IPS DF 6.9 (cell line): ENCODE data around the gene GALNT2.

Source experiments
- DNase-seq: peaks from one replicate; pipeline ENCODE4 v3.0.0-alpha.2; 2013; ENCODE audit warnings: low read depth, low spot score
- H3K27ac ChIP-seq: one replicate; pipeline ENCODE4 v1.5.1; 2013; ENCODE audit warnings: low read length, control low read depth
- H3K27me3 ChIP-seq: 2 replicates; pipeline ENCODE4 v1.6.1; 2013; ENCODE audit warnings: mild to moderate bottlenecking, low read length; ENCODE audit not compliant: control insufficient read depth, insufficient read depth
- H3K36me3 ChIP-seq: 2 replicates; pipeline ENCODE4 v1.6.1; 2013; ENCODE audit warnings: low read length; ENCODE audit not compliant: control insufficient read depth, insufficient read depth
- H3K4me1 ChIP-seq: 2 replicates; pipeline ENCODE4 v1.6.1; 2013; ENCODE audit warnings: low read length; ENCODE audit not compliant: control insufficient read depth, insufficient read depth
- H3K4me3 ChIP-seq: 2 replicates; pipeline ENCODE4 v1.5.1; 2013; ENCODE audit warnings: mild to moderate bottlenecking, low read length
- H3K9me3 ChIP-seq: 2 replicates; pipeline ENCODE4 v1.6.1; 2013; ENCODE audit warnings: low read length, inconsistent platforms; ENCODE audit not compliant: control insufficient read depth, insufficient read depth
- WGBS: extraction: QIAGEN DNeasy Blood & Tissue Kit; methylation state at CpG from one replicate; pipeline ENCODE4 v1.1.7; 2013; ENCODE audit warnings: mixed read lengths, missing lambda C conversion rate; ENCODE audit not compliant: insufficient read length, insufficient coverage; 5-methylcytosine and 5-hydroxymethylcytosine counted together

The GALNT2 gene

GRCh38 chr1:230218667-230219066 lies 151.6 kb downstream of the GALNT2 start:
- Histone ChIP-seq H3K36me3 (no peaks in the 10 kb centered on the region), H3K9me3 (no peaks in the 10 kb centered on the region), H3K27me3 (no peaks in the 10 kb centered on the region), H3K4me3 (no peak overlapping the region), H3K27ac (no peak overlapping the region), H3K4me1 (peaks cover 4% of the 10 kb centered on the region)
- no peak for DNase-seq
- no CpG with 5 or more reads among the region's 6 CpGs for WGBS

- no peak overlapping the region for H3K27ac ChIP-seq
- H3K9me3 ChIP-seq, result no peaks in the 10 kb centered on the region
- H3K36me3 ChIP-seq, result no peaks in the 10 kb centered on the region
- no peak overlapping the region for H3K4me3 ChIP-seq
- no peak for DNase-seq
- H3K4me1 ChIP-seq, result peaks cover 4% of the 10 kb centered on the region
- no CpG with 5 or more reads among the region's 8 CpGs for WGBS
- H3K27me3 ChIP-seq, result no peaks in the 10 kb centered on the region
Measured at GRCh38 chr1:230219174-230220067, 152.4 kb downstream of the GALNT2 start.

GRCh38 chr1:230220478-230220877 lies 153.4 kb downstream of the GALNT2 start:
- Histone ChIP-seq H3K4me1 (peaks cover 4% of the 10 kb centered on the region), H3K36me3 (no peaks in the 10 kb centered on the region), H3K4me3 (no peak overlapping the region), H3K27ac (no peak overlapping the region), H3K9me3 (no peaks in the 10 kb centered on the region), H3K27me3 (no peaks in the 10 kb centered on the region)
- DNase-seq, result no peak
- no CpG with 5 or more reads among the region's 7 CpGs for WGBS

GRCh38 chr1:230220907-230221306 lies 153.9 kb downstream of the GALNT2 start:
- peaks cover 4% of the 10 kb centered on the region for H3K4me1 ChIP-seq
- no peaks in the 10 kb centered on the region for H3K9me3 ChIP-seq
- no peaks in the 10 kb centered on the region for H3K27me3 ChIP-seq
- H3K27ac ChIP-seq, result no peak overlapping the region
- no peaks in the 10 kb centered on the region for H3K36me3 ChIP-seq
- DNase-seq, result no peak
- no peak overlapping the region for H3K4me3 ChIP-seq
- WGBS, result no CpG with 5 or more reads among the region's 3 CpGs

- H3K36me3 ChIP-seq, result no peaks in the 10 kb centered on the region
- peaks cover 4% of the 10 kb centered on the region; the same call in 1 of the 2 replicates for H3K4me1 ChIP-seq
- H3K4me3 ChIP-seq, result no peak overlapping the region
- DNase-seq, result no peak
- H3K9me3 ChIP-seq, result no peaks in the 10 kb centered on the region
- no peaks in the 10 kb centered on the region for H3K27me3 ChIP-seq
- H3K27ac ChIP-seq, result no peak overlapping the region
- WGBS, result no CpG with 5 or more reads among the region's 2 CpGs
Measured at GRCh38 chr1:230222678-230223077, 155.6 kb downstream of the GALNT2 start.

- no peak overlapping the region for H3K27ac ChIP-seq
- no peaks in the 10 kb centered on the region for H3K36me3 ChIP-seq
- H3K9me3 ChIP-seq, result no peaks in the 10 kb centered on the region
- no peak for DNase-seq
- H3K4me1 ChIP-seq, result peaks cover 4% of the 10 kb centered on the region; the same call in 1 of the 2 replicates
- no peak overlapping the region for H3K4me3 ChIP-seq
- WGBS, result no CpG with 5 or more reads among the region's 18 CpGs
- H3K27me3 ChIP-seq, result no peaks in the 10 kb centered on the region
Measured at GRCh38 chr1:230224101-230224960, 157.3 kb downstream of the GALNT2 start.

GRCh38 chr1:230226007-230226800 lies 159.2 kb downstream of the GALNT2 start:
- peaks cover under 1% of the 10 kb centered on the region; the same call in 1 of the 2 replicates for H3K4me1 ChIP-seq
- WGBS, result no CpG with 5 or more reads among the region's 16 CpGs
- H3K4me3 ChIP-seq, result no peak overlapping the region
- no peak for DNase-seq
- no peak overlapping the region for H3K27ac ChIP-seq
- H3K36me3 ChIP-seq, result no peaks in the 10 kb centered on the region
- no peaks in the 10 kb centered on the region for H3K9me3 ChIP-seq
- no peaks in the 10 kb centered on the region for H3K27me3 ChIP-seq

- no peak overlapping the region for H3K27ac ChIP-seq
- H3K9me3 ChIP-seq, result no peaks in the 10 kb centered on the region
- H3K36me3 ChIP-seq, result no peaks in the 10 kb centered on the region
- no peak overlapping the region for H3K4me3 ChIP-seq
- H3K27me3 ChIP-seq, result no peaks in the 10 kb centered on the region
- H3K4me1 ChIP-seq, result peaks cover 3% of the 10 kb centered on the region; the same call in 1 of the 2 replicates
- no peak for DNase-seq
Measured at GRCh38 chr1:230226814-230227213, 159.8 kb downstream of the GALNT2 start.

GRCh38 chr1:230228236-230228897 lies 161.3 kb downstream of the GALNT2 start:
- peaks cover 3% of the 10 kb centered on the region; the same call in 1 of the 2 replicates for H3K4me1 ChIP-seq
- WGBS, result no CpG with 5 or more reads among the region's 9 CpGs

More at GRCh38 chr1:230228236-230228897, 161.3 kb downstream of the GALNT2 start:
- H3K9me3 ChIP-seq, result no peaks in the 10 kb centered on the region
- no peak for DNase-seq
- H3K36me3 ChIP-seq, result no peaks in the 10 kb centered on the region
- H3K27me3 ChIP-seq, result no peaks in the 10 kb centered on the region
- no peak overlapping the region for H3K4me3 ChIP-seq
- H3K27ac ChIP-seq, result no peak overlapping the region
